DOHH2 (cell line): ENCODE results near the gene MIA.
"Not testable (repeated sequence)": the region's sequence is repeated elsewhere in the genome, so short reads cannot be mapped to it uniquely, and the experiment has no call there.

Experiments used
- H3F3A ChIP-seq: fragments of 200-600 bp; sonication (generic), shearing (Covaris generic); 2 replicates; pipeline ENCODE4 v1.6.0; 2016; ENCODE audit warnings: antibody characterized with exemption, mild to moderate bottlenecking; ENCODE audit not compliant: control insufficient read depth, insufficient read depth
- H3K27ac ChIP-seq: fragments of 200-600 bp; sonication (generic); 2 replicates; pipeline ENCODE4 v1.5.1; 2014; ENCODE audit warnings: low read depth, mild to moderate bottlenecking, low read length, moderate library complexity
- H3K27me3 ChIP-seq: fragments of 200-600 bp; sonication (generic); 2 replicates; pipeline ENCODE4 v1.6.1; 2014; ENCODE audit warnings: mild to moderate bottlenecking, low read length, mixed read lengths; ENCODE audit not compliant: control insufficient read depth
- H3K36me3 ChIP-seq: fragments of 200-600 bp; sonication (generic); 2 replicates; pipeline ENCODE4 v1.6.1; 2014; ENCODE audit warnings: mild to moderate bottlenecking, low read length, moderate library complexity, mixed read lengths; ENCODE audit not compliant: control insufficient read depth
- H3K4me1 ChIP-seq: fragments of 200-600 bp; sonication (generic); 2 replicates; pipeline ENCODE4 v1.6.1; 2014; ENCODE audit warnings: mild to moderate bottlenecking, low read length, mixed read lengths; ENCODE audit not compliant: control insufficient read depth
- H3K4me2 ChIP-seq: fragments of 200-600 bp; sonication (generic); 2 replicates; pipeline ENCODE4 v1.6.0; 2014; ENCODE audit warnings: mild to moderate bottlenecking, low read length, moderate library complexity
- H3K4me3 ChIP-seq: fragments of 200-600 bp; sonication (generic); 2 replicates; pipeline ENCODE4 v1.5.1; 2014; ENCODE audit warnings: mild to moderate bottlenecking, low read length, mixed read lengths
- H3K79me2 ChIP-seq: fragments of 200-600 bp; sonication (generic); 2 replicates; pipeline ENCODE4 v1.6.1; 2014; ENCODE audit warnings: mild to moderate bottlenecking, low read length, mixed read lengths; ENCODE audit not compliant: control insufficient read depth
- H3K9me2 ChIP-seq: fragments of 200-600 bp; sonication (generic); replicated peaks from 2 replicates; pipeline ENCODE4 v1.6.1; 2014; ENCODE audit warnings: mild to moderate bottlenecking, low read length, mixed read lengths; ENCODE audit not compliant: control insufficient read depth
- H3K9me3 ChIP-seq: fragments of 200-600 bp; sonication (generic); 2 replicates; pipeline ENCODE4 v1.6.1; 2014; ENCODE audit warnings: antibody characterized with exemption, low read length, mixed read lengths; ENCODE audit not compliant: control insufficient read depth, insufficient read depth
- H4K20me1 ChIP-seq: fragments of 200-600 bp; sonication (generic); 2 replicates; pipeline ENCODE4 v1.6.0; 2014; ENCODE audit warnings: low read depth, mild to moderate bottlenecking, antibody characterized with exemption, low read length, moderate library complexity; ENCODE audit not compliant: control insufficient read depth, insufficient read depth
- EZH2phosphoT487 ChIP-seq: fragments of 200-600 bp; sonication (generic); IDR thresholded peaks from 2 replicates; pipeline ENCODE4 v1.6.1; 2017; ENCODE audit warnings: borderline replicate concordance, mild to moderate bottlenecking, antibody characterized with exemption, low read length, moderate library complexity, mixed read lengths
- TF ChIP-seq, protein P1 (sequence below): fragments of 200-600 bp; sonication (generic); IDR thresholded peaks from one replicate; pipeline ENCODE4 v1.5.1; 2014; ENCODE audit warnings: antibody characterized with exemption, mild to moderate bottlenecking, low read depth, low read length; ENCODE audit not compliant: poor library complexity, severe bottlenecking

The MIA gene

DNA sequence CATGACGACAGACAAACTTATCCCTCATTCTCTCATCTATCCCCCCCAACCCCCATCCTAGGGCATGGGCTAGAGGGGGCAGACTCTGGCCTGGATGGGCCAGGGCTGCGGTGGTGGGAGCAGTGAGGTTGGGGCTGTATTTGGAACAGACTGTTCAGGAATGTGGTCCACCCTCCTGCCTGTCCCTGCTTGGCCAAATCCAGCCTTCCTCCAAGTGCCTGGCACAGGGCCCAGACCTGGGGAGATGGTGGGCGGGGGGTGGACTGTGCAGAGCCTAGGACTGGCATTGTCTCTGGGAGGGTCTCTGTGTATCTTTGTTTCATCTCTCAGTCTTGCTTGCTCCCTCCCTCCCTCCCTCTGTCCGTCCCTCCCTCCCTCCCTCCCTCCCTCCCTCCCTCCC is 37.9 kb downstream of the MIA start:
- TF ChIP-seq, protein P1, sequence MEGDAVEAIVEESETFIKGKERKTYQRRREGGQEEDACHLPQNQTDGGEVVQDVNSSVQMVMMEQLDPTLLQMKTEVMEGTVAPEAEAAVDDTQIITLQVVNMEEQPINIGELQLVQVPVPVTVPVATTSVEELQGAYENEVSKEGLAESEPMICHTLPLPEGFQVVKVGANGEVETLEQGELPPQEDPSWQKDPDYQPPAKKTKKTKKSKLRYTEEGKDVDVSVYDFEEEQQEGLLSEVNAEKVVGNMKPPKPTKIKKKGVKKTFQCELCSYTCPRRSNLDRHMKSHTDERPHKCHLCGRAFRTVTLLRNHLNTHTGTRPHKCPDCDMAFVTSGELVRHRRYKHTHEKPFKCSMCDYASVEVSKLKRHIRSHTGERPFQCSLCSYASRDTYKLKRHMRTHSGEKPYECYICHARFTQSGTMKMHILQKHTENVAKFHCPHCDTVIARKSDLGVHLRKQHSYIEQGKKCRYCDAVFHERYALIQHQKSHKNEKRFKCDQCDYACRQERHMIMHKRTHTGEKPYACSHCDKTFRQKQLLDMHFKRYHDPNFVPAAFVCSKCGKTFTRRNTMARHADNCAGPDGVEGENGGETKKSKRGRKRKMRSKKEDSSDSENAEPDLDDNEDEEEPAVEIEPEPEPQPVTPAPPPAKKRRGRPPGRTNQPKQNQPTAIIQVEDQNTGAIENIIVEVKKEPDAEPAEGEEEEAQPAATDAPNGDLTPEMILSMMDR: no peak
- TF ChIP-seq EZH2phosphoT487: no peak
- Histone ChIP-seq H3K36me3 (peaks cover 19% of the 10 kb centered on the region), H3K4me3 (no peak overlapping the region), H3F3A (no peaks in the 10 kb centered on the region; the same call in 1 of the 2 replicates), H3K27me3 (peaks cover 21% of the 10 kb centered on the region), H4K20me1 (no peaks in the 10 kb centered on the region), H3K27ac (no peak overlapping the region), H3K79me2 (no peaks in the 10 kb centered on the region), H3K4me2 (no peak overlapping the region), H3K9me2 (no peaks in the 10 kb centered on the region), H3K9me3 (no peaks in the 10 kb centered on the region), H3K4me1 (peaks cover 16% of the 10 kb centered on the region)

DNA sequence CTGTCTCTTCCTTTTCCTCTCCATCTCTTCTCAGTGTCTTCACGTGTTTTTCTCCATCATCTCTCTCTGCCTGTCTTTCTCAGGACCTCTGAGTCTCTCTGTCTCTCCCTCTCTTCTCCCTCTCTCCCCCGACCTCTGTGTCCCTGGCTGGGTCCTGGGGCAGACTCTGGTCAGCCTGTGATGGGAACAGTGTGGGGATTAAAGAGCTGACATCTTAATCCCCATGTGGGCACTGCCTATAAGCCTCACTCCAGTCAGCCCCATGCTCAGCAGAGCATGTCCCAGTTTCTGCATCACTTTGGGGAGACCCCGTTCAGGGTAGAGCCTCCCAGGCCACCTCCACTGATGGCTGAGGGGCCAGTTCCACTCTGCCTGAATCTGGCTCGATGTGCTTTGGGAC is 39.9 kb downstream of the MIA start:
- H3K4me3 ChIP-seq: no peak overlapping the region
- H3K9me2 ChIP-seq: no peaks in the 10 kb centered on the region
- no peak overlapping the region for H3K27ac ChIP-seq
- no peaks in the 10 kb centered on the region for H3K79me2 ChIP-seq
- H4K20me1 ChIP-seq: no peaks in the 10 kb centered on the region
- H3K36me3 ChIP-seq: no peaks in the 10 kb centered on the region
- peaks cover 32% of the 10 kb centered on the region for H3K4me1 ChIP-seq
- H3K4me2 ChIP-seq: no peak overlapping the region
- no peak for TF ChIP-seq EZH2phosphoT487
- TF ChIP-seq, protein P1: no peak
- H3K9me3 ChIP-seq: no peaks in the 10 kb centered on the region
- peaks cover 21% of the 10 kb centered on the region for H3K27me3 ChIP-seq
- no peaks in the 10 kb centered on the region for H3F3A ChIP-seq

DNA sequence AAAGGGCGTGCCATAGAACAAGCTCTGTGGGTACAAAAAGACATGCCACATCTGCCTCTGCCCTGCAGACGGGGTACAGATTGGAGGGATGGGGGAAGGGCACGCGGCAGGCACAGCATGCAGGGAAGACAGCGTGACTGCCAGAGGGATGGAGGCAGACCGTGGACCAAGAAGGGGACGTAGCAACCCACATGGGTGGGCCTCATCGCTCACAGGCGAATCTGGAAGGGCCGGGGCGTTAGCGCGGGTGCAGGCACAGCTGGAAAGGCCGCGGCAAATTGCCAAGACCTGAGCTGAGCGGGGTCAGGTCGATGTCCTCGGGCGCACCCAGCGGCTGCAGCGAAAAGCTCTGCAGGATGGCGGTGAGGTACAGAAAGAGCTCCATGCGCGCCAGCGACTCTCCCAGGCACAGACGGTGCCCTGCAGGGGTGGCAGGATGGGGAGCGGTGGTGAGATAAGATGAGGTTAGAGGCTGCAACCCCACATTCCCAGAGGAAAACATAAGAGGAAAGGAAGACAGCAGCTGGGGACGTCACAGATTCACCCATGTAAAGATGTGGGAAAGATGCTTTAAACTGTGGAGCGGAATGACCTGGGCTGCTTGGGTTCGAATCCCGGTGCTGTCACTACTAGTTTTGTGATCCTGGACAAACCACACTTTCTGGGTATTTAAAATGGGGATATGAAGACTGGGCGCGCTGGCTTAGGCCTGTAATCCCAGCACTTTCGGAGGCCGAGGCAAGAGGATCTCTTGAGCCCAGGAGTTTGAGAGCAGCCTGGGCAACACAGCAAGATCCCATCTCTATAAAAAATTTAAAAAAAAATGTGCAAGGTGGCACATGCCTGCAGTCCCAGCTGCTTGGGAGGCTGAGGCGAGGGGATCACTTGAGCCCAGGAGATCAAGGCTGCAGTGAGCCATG is 43.4 kb downstream of the MIA start:
- H3K27ac ChIP-seq, H3K27me3 ChIP-seq, H3F3A ChIP-seq, H3K9me2 ChIP-seq, H3K79me2 ChIP-seq, H3K36me3 ChIP-seq, H4K20me1 ChIP-seq, H3K9me3 ChIP-seq: not testable (repeated sequence)
- Histone ChIP-seq H3K4me3 (peak overlapping the region; percentile 58), H3K4me1 (peaks cover 27% of the 10 kb centered on the region), H3K4me2 (peak overlapping the region; percentile 63)
- TF ChIP-seq, protein P1: peak; percentile 53
